Measurements from ENCODE around the gene CCDC154.

The CCDC154 gene

GRCh38 chr16:1387331-1387730, 57.0 kb downstream of the CCDC154 start:
- DNase-seq (ENCODE audit: low spot score), result no peak

- DNase-seq (ENCODE audit: low spot score), result no peak
These were observed 59.1 kb downstream of the CCDC154 start for GRCh38 chr16:1385232-1385631.

Data from CD4-positive, alpha-beta T cell treated with Interleukin-6 at 100 ng/mL for 8 hours (primary cell).